IPS DF 4.7 (cell line): ENCODE results near the gene DDX53.

Source experiments
- DNase-seq: peaks from one replicate; pipeline ENCODE4 v3.0.0-alpha.2; 2013; ENCODE audit warnings: low spot score; ENCODE audit errors: extremely low read depth

Gene DDX53

GRCh38 chrX:22999696-23000223, at the start of gene DDX53:
TSS of gene DDX53 (plus strand) at chrX:22999960. CDS start at chrX:23000058, 98 bp downstream.
- DNase-seq = no peak

- no peak for DNase-seq
Observed at GRCh38 chrX:22950269-22951266, 49.2 kb upstream of the DDX53 start.

GRCh38 chrX:22952010-22952409, 47.8 kb upstream of the DDX53 start:
- no peak for DNase-seq

GRCh38 chrX:22958250-22958649, 41.5 kb upstream of the DDX53 start:
- no peak for DNase-seq

GRCh38 chrX:22959204-22959920, 40.4 kb upstream of the DDX53 start:
- DNase-seq = no peak

- no peak for DNase-seq
Observed at GRCh38 chrX:22963196-22963595, 36.6 kb upstream of the DDX53 start.

- no peak for DNase-seq
Observed at GRCh38 chrX:22968494-22968893, 31.3 kb upstream of the DDX53 start.

GRCh38 chrX:22969411-22969810, 30.3 kb upstream of the DDX53 start:
- no peak for DNase-seq

- DNase-seq = no peak
Observed at GRCh38 chrX:22970861-22971260, 28.9 kb upstream of the DDX53 start.

GRCh38 chrX:22974616-22975015, 25.1 kb upstream of the DDX53 start:
- no peak for DNase-seq

- no peak for DNase-seq
Observed at GRCh38 chrX:22975786-22976185, 24.0 kb upstream of the DDX53 start.

- DNase-seq = no peak
Observed at GRCh38 chrX:22985958-22986357, 13.8 kb upstream of the DDX53 start.

- no peak for DNase-seq
Observed at GRCh38 chrX:22987452-22987851, 12.3 kb upstream of the DDX53 start.

- no peak for DNase-seq
Observed at GRCh38 chrX:23003116-23003515, 3.4 kb downstream of the DDX53 start.

- peak; percentile 1 for DNase-seq
Observed at GRCh38 chrX:23008431-23009099, 8.8 kb downstream of the DDX53 start.

GRCh38 chrX:23012162-23012561, 12.4 kb downstream of the DDX53 start:
- no peak for DNase-seq

GRCh38 chrX:23012636-23013035, 12.9 kb downstream of the DDX53 start:
- no peak for DNase-seq

GRCh38 chrX:23013366-23013765, 13.6 kb downstream of the DDX53 start:
- no peak for DNase-seq

GRCh38 chrX:23031600-23031999, 31.8 kb downstream of the DDX53 start:
- DNase-seq = no peak

- no peak for DNase-seq
Observed at GRCh38 chrX:23035493-23035892, 35.7 kb downstream of the DDX53 start.

- no peak for DNase-seq
Observed at GRCh38 chrX:23046443-23046842, 46.7 kb downstream of the DDX53 start.
